NCI-H524 treated with DMSO at 0.1 percent for 48 hours (cell line): ENCODE data around the gene LRRC3C.
"Not testable (repeated sequence)": the region's sequence is repeated elsewhere in the genome, so short reads cannot be mapped to it uniquely, and the experiment has no call there.

Source experiments
- DNase-seq: peaks from one replicate; lab custom pipeline; 2025; lab: John Stamatoyannopoulos, UW

Gene LRRC3C

GRCh38 chr17:39946551-39947330 is 19.2 kb downstream of the LRRC3C start:
- no peak for DNase-seq

GRCh38 chr17:39948489-39948828 is 20.9 kb downstream of the LRRC3C start:
- not testable (repeated sequence) for DNase-seq

- no peak for DNase-seq
These were observed 21.5 kb downstream of the LRRC3C start for GRCh38 chr17:39949028-39949427.

GRCh38 chr17:39950871-39951348 is 23.4 kb downstream of the LRRC3C start:
- peak; percentile 2 for DNase-seq

- no peak for DNase-seq
These were observed 24.6 kb downstream of the LRRC3C start for GRCh38 chr17:39951924-39952679.

- peak; percentile 88 for DNase-seq
These were observed 25.3 kb downstream of the LRRC3C start for GRCh38 chr17:39952680-39953470.

GRCh38 chr17:39953471-39953888 is 25.9 kb downstream of the LRRC3C start:
- DNase-seq, result no peak

GRCh38 chr17:39954876-39955275 is 27.3 kb downstream of the LRRC3C start:
- DNase-seq, result no peak

- no peak for DNase-seq
These were observed 28.2 kb downstream of the LRRC3C start for GRCh38 chr17:39955726-39956225.

GRCh38 chr17:39960524-39961041 is 33.1 kb downstream of the LRRC3C start:
- DNase-seq, result no peak

- DNase-seq, result no peak
These were observed 35.2 kb downstream of the LRRC3C start, which contains the start of gene GSDMA for GRCh38 chr17:39962642-39963220. Gene GSDMA, plus strand, starts transcription at chr17:39963004. Its CDS starts 2,684 bp downstream, at chr17:39965688.

GRCh38 chr17:39963829-39964228 is 36.3 kb downstream of the LRRC3C start:
- DNase-seq, result no peak

GRCh38 chr17:39965017-39965699 is 37.6 kb downstream of the LRRC3C start:
- DNase-seq, result no peak

- no peak for DNase-seq
These were observed 39.2 kb downstream of the LRRC3C start for GRCh38 chr17:39966771-39967170.

GRCh38 chr17:39968761-39969160 is 41.2 kb downstream of the LRRC3C start:
- DNase-seq, result no peak

- DNase-seq, result no peak
These were observed 41.8 kb downstream of the LRRC3C start for GRCh38 chr17:39969375-39969774.

- no peak for DNase-seq
These were observed 42.7 kb downstream of the LRRC3C start for GRCh38 chr17:39970157-39970692.

- no peak for DNase-seq
These were observed 43.6 kb downstream of the LRRC3C start for GRCh38 chr17:39971076-39971603.

- DNase-seq, result no peak
These were observed 44.7 kb downstream of the LRRC3C start for GRCh38 chr17:39972271-39972670.

GRCh38 chr17:39973496-39973895 is 46.0 kb downstream of the LRRC3C start:
- DNase-seq, result no peak
